NCI-H2196 (cell line): ENCODE measurements around the gene MCOLN1.

Experiments
- DNase-seq: peaks from one replicate; lab custom pipeline; 2025; ENCODE audit not compliant: unreplicated experiment; lab: John Stamatoyannopoulos, UW

The MCOLN1 gene

DNA sequence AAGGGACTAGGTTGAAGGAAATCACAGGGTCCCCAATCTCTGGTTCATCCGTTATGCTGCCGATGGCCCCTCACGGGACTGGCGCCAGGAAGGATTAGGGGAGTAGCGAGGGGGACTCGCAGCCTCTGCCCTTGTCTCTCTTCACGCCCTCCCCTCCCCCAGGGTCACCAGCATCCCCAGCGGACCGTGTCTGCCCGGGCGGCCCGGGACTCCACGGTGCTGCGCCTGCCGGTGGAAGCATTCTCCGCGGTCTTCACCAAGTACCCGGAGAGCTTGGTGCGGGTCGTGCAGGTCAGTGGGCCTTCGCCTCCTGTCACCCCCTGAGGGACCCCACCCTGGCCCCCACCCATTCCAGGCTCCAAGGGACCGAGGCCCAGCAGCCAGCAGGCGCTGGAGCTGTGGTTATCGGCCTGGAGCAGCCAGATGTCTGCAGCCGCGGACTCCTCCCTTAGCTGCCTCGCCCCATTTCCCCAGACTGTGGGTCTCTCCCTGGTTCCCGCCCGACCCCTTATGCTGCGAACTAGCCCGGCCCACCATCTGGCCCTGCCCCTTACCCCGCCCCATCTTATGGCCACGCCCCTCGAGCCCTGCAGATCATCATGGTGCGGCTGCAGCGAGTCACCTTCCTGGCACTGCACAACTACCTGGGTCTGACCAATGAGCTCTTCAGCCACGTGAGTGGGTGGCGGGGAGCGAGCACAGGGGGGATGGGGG lies 18.5 kb downstream of the MCOLN1 start:
- DNase-seq, result no peak

DNA sequence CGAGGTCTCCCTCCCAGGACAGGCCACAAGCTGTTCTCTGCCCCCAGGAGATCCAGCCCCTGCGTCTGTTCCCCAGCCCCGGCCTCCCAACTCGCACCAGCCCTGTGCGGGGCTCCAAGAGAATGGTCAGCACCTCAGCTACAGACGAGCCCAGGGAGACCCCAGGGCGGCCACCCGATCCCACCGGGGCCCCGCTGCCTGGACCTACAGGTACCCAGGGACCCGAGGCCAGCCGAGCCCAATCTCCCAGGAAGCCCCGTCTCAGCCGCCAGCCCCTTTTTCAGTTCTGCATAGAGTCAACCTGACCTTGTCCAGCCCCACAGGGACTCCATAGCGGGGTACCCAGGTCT lies 19.0 kb downstream of the MCOLN1 start:
- no peak for DNase-seq

DNA sequence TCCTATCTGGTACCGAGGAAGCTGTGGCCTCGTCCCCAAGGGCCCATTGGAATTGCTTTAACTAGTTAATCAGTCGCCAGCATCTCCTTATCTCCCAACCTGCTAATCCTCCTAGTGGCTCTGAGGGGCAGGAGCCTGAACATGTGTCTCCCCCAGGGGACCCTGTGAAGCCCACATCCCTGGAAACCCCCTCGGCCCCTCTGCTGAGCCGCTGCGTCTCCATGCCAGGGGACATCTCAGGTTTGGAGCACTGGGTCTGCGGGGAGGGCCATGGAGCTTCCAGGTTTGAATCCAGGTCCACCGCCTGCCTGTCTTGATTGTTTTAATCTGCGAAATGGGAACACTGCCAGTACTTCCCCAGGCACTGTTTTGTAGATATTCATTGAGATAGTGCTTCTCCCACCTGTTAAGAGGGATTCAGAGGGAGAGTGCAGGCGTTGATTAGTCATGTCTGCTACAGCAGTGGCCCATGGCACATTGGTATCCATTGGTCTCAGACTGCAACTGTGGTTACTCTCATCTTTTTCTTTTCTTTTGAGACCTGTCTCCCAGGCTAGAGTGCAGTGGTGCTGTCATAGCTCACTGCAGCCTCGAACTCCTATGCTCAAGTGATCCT lies 19.5 kb downstream of the MCOLN1 start:
- DNase-seq, result no peak

DNA sequence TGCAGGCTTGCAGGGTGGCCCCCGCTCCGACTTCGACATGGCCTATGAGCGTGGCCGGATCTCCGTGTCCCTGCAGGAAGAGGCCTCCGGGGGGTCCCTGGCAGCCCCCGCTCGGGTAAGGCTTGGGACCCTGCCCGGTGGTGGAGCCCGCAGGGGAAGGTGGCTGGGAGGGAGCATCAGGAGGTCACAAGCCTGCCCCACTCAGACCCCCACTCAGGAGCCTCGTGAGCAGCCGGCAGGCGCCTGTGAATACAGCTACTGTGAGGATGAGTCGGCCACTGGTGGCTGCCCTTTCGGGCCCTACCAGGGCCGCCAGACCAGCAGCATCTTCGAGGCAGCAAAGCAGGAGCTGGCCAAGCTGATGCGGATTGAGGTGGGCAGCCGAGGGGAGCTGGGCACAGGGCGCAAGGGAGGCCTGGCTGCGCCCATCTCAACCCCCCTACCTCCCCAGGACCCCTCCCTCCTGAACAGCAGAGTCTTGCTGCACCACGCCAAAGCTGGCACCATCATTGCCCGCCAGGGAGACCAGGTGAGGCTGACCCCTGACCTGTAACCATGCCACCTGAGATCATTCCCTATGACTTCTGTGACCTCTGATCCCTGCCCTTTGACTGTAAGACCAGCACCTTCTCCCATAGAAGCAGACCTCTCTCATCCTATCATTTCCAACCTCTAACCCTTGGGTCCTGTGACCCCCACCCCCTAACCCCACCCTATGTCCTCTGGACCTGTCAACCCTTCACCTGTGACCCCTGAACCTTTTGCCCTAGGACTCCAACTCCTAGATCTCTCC lies 20.3 kb downstream of the MCOLN1 start:
- DNase-seq, result no peak

DNA sequence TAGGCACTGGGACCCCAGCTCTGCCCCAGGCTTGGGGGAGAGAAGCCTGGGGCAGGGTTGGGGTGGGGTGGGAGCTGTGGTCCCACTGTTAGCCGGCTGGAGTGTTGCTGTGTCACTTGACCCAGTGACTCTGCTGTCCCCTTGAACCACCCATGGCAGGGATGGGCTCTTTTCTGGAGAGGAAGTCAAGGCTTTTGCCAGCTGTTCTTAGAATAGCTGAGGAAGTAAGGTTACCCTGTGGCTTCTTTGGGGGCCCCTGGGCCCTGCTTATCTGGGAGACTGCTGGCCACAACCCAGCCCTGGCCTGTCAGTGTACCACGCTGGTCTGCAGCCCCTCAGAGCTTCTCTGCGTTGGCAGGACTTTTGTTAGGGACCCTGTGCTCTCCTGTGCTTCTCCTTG lies 22.2 kb downstream of the MCOLN1 start:
- DNase-seq, result no peak

DNA sequence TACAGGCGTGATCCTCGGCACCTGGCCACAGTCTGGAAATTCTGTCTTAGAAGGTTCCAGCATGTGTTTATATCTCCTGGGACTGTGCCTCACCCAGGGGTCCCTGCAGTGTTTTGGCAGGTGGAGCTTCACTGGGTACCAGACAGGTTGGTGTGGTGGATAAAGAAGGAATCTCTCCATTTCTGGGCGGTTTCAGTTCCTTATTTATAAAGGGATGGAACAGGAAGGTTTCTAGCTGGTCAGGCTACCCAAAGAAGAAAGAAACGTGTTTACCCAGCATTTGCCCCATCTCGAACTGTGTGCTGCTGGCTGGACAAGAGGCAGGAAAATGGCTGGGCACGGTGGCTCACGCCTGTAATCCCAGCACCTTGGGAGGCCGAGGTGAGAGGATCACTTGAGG lies 22.9 kb downstream of the MCOLN1 start:
- DNase-seq, result no peak

DNA sequence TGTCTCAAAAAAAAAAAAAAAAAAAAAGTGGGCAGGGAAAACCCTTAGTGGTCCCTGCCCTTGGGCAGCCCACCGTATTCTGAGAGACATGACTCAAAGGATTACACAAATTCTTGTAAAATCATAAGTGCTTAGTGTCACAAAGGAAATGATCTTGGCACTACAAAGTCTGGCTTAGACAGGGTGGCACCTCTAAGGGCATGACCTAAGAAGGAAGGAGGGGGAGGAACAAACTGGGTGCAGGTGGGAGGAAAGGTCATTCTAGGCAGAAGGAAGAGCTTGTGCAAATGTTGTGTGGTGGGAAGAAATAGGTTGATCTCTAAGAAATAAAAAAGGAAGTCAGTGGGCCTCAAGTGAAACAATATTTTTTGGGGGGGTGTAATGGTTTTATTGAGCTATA lies 23.5 kb downstream of the MCOLN1 start:
- DNase-seq, result no peak

DNA sequence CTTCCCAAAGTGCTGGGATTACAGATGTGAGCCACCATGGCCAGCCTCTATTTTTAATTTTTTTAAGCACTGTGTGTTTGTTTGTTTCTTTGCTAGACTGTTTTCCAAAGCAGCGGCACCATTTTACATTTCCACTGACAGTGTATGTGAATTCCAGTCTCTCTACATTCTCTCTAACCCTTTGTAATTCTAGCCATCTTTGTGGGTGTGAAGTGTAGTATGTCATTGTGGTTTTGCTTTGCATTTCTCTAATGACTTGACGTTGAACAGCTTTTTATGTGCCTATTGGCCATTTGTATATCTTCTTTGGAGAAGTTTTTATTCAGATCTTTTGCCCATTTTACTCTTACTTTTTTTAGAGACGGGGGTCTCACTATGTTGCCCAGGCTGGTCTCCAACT lies 24.7 kb downstream of the MCOLN1 start:
- DNase-seq, result no peak

DNA sequence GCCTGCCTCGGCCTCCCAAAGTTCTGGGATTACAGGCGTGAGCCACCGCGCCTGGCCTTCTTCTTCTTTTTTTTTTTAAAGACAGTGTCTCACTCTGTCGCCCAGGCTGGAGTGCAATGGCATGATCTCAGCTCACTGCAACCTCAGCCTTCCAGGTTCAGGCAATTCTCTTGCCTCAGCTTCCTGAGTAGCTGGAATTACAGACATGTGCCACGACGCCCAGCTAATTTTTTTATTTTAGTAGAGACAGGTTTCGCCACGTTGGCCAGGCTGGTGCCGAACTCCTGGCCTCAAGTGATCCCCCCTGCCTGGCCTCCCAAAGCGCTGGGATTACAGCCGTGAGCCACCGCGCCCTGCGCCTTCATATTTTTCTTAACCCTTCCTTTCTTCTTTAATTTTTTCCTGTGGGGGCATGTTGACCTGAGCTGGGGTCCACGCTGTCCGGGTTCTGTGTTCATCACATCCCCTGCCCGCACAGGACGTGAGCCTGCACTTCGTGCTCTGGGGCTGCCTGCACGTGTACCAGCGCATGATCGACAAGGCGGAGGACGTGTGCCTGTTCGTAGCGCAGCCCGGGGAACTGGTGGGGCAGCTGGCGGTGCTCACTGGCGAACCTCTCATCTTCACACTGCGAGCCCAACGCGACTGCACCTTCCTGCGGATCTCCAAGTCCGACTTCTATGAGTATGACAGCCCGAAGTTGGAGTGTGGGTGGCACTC lies 27.2 kb downstream of the MCOLN1 start:
- no peak for DNase-seq

DNA sequence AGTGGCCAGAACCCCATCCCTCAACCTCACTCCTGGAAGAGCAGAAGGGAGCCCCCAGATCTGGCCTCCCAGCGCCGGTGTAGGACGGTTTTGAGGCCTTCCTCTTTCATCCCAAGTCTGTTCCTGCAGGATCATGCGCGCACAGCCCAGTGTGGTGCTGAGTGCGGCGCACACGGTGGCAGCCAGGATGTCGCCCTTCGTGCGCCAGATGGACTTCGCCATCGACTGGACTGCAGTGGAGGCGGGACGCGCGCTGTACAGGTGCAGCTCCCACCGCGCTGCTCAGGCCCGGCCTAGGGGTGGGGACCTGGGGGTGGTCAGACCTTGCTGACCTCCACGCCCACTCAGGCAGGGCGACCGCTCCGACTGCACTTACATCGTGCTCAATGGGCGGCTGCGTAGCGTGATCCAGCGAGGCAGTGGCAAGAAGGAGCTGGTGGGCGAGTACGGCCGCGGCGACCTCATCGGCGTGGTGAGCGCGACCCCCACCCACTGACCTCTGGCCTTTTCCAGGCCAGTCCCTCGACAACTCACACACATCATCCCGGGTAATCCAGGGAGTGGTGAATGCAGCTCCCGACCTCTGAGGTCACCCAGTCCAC lies 27.8 kb downstream of the MCOLN1 start:
- DNase-seq, result no peak

DNA sequence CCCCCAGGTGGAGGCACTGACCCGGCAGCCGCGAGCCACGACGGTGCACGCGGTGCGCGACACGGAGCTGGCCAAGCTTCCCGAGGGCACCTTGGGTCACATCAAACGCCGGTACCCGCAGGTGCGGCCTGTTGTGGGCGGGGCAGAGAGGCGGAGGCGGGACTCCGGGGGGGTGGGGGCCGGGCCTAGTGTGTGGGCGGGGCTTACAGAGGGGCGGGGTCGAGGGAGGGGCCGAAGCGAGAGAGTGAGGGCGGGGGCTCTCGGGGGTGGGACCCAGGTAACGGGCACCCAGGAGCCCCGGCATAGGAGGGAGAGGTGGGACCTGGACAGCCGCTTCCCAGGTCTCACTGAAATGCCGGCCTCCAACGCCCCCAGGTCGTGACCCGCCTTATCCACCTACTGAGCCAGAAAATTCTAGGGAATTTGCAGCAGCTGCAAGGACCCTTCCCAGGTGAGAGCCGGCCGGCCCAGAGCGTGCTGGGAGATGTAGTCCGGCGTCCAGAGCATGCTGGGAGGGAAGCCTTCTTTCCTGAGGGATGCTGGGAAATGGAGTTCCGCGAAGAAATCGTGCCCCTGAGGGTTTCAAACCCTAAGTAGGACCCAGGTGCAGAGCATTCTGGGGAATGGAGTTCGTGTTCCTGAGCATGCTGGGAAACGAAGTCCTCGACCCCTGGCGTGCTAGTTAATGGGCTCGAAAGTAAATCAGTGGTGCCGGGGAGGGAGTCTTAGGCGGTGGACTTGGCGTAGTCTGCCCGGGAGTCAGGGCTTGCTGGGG lies 28.8 kb downstream of the MCOLN1 start:
- DNase-seq, result peak; percentile 18

DNA sequence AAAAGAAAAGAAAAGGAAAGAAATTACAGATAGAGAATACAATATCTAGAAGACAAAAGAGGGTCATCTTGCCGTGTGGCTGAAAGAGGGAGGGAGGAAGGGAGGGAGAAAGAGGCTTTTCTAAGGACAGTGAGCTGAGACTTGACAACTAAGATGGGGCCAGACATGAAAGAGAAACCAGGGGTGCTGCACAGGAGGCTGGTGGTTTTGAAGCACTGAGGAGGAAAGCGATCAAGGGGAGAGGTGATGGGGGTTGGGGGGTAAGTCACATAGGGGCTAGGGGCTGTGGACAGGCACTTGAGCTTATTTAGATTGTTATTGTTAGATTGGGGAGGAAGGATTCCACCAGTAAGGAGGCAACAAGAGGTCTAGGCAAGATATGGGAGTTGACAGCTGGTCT lies 30.4 kb downstream of the MCOLN1 start:
- DNase-seq, result no peak

DNA sequence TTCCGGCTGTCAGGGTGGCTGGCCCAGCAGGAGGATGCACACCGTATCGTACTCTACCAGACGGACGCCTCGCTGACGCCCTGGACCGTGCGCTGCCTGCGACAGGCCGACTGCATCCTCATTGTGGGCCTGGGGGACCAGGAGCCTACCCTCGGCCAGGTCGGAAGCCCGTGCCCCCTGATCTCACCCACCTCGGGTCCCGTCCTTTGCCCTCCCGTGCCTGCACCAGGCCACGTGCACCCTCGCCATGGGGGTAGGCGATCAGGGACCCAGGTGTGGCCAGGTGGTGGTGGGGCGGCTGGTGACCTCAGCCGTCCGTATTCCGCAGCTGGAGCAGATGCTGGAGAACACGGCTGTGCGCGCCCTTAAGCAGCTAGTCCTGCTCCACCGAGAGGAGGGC lies 32.1 kb downstream of the MCOLN1 start:
- DNase-seq, result no peak

DNA sequence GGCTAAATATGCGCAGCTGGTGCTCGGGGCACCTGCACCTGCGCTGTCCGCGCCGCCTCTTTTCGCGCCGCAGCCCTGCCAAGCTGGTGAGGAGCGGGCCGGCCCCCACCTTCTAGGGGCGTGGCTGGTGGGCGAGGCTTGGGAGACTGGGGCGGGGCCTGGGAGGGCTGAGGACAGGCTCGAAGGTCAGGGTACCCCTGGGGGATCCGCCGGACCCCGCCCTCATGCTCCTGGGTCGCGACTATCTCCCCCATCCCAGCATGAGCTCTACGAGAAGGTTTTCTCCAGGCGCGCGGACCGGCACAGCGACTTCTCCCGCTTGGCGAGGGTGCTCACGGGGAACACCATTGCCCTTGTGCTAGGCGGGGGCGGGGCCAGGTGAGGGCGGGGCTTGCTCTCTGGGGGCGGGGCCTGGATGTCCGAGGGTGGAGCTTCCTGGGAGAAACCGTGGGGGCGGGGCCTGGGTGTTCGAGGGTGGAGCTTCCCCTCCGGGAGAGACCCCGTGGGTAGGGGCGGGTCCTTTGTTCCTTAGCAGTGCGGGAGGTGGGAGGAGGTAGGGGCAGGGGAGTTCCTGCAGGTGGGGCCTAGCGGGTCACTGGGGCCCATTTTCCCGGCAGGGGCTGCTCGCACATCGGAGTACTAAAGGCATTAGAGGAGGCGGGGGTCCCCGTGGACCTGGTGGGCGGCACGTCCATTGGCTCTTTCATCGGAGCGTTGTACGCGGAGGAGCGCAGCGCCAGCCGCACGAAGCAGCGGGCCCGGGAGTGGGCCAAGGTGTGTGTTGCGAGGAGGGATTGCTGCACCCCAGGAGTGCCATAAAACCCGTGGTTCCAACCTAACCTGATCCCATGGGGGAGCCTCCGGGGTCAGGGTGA lies 32.8 kb downstream of the MCOLN1 start:
- no peak for DNase-seq

DNA sequence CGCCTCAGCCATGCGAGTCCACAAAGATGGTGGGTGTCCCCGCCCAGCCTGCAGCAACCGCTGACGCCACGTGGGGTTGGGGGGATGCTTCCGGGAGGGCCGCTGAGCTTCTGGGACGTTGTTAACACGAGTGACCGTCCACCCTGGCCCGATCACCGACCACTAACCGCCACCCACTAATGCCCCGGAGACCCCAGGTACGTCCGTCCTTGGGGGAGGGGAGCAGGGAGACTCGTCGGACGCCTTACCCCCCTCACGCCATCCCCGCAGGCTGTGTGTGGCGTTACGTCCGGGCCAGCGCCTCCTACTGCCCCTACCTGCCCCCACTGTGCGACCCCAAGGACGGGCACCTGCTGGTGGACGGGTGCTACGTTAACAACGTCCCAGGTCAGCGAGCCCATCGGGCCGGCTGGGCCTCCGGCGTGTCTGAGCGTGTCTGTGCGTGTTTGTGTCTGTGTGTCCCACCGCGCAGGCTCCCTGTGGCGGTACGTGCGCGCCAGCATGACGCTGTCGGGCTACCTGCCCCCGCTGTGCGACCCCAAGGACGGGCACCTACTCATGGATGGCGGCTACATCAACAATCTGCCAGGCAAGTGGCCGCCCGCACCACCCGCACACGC lies 34.4 kb downstream of the MCOLN1 start:
- DNase-seq, result no peak

DNA sequence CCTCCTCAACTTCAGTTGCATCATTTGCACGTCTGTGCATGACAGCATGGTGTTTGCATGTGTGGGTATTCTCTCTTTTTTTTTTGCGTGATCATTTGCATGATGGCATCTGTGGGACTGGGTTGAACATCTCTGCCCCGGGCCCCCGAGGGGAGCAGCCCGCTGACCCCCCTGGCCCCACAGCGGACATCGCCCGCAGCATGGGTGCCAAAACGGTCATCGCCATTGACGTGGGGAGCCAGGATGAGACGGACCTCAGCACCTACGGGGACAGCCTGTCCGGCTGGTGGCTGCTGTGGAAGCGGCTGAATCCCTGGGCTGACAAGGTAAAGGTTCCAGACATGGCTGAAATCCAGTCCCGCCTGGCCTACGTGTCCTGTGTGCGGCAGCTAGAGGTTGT lies 36.2 kb downstream of the MCOLN1 start:
- no peak for DNase-seq

DNA sequence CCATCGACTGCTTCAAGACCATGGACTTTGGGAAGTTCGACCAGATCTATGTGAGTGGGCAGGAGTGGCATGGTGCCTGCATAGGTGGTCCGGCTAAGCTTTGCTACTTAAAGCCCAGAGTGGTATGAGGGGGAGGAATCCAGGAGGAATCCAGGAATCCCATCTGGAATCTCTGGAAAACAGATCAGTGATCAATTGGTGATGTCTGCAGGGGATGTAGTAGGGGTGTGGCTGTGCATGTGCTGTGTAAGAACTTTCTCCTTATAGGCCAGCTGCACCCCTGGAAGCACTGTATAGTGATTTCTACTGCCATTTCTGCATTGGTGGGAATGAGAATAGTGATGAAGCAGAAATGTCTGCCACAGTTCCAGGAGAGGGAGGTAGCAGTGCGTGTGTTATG lies 36.7 kb downstream of the MCOLN1 start:
- no peak for DNase-seq

DNA sequence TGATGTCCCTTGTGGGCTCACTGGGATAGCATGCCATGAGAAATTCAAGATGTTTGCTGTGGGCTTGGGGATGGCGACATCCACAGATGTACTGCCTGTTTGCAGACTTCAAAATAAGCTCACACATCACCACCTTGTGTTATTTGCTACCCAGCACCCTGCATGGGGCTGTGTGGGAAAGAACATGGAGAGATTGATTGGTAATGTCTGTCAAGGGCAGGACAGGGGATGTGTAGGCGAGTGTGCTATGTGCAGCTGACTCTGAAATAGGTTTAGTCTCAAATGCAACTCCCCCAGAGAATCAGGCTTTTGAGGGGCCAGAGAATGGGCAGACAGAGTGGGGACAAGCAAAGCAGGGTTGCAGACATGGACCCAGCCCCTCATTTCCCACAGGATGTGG lies 37.8 kb downstream of the MCOLN1 start:
- DNase-seq, result no peak

DNA sequence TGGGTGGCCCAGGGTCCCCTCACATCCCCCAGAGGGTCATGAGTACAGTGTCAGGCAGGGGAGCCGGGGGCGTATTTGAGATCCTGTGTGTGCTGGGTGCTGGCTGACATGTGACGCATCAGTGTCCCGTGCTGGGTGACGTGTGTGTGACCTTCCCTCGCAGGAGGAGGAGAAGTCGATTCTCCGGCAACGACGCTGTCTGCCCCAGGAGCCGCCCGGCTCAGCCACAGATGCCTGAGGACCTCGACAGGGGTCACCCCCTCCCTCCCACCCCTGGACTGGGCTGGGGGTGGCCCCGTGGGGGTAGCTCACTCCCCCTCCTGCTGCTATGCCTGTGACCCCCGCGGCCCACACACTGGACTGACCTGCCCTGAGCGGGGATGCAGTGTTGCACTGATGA lies 38.9 kb downstream of the MCOLN1 start:
- DNase-seq, result no peak
